ENCODE measurements around the gene UGT1A8. TPM values are rescaled to one million over a fixed set of nuclear protein-coding genes. Genes with fewer than 3 reads are reported as not detected.

Gene UGT1A8
- total RNA-seq, 1 experiment from 2014 or later = not detected

- TF ChIP-seq REST (IDR thresholded peaks at IDR 0.05; ENCODE audit: low read depth) (no peak), EGR1 (IDR thresholded peaks at IDR 0.05; ENCODE audit: low read depth) (no peak), FOSL1 (IDR thresholded peaks at IDR 0.05; ENCODE audit: low read depth) (no peak), YY1 (IDR thresholded peaks at IDR 0.05; ENCODE audit: extremely low read depth, insufficient replicate concordance, low read depth, low read length) (no peak), ZFX (IDR thresholded peaks at IDR 0.05) (no peak), TCF7L2 (IDR thresholded peaks at IDR 0.05; ENCODE audit: borderline replicate concordance, extremely low read depth, insufficient read depth, insufficient read length) (no peak), ELF1 (IDR thresholded peaks at IDR 0.05; ENCODE audit: borderline replicate concordance, low read depth) (no peak), EZH2phosphoT487 (IDR thresholded peaks at IDR 0.05; ENCODE audit: borderline replicate concordance) (no peak), RAD21 (IDR thresholded peaks at IDR 0.05; ENCODE audit: low read depth) (no peak), CBX3 (IDR thresholded peaks at IDR 0.05; ENCODE audit: low read depth) (no peak), POLR2A (IDR thresholded peaks at IDR 0.05; ENCODE audit: borderline replicate concordance, extremely low read depth, insufficient read depth, insufficient read length) (no peak), ATF3 (IDR thresholded peaks at IDR 0.05) (no peak), ZNF274 (IDR thresholded peaks at IDR 0.05; ENCODE audit: low read depth, low read length) (no peak), SIN3A (IDR thresholded peaks at IDR 0.05; ENCODE audit: low read depth) (no peak), EZH2 (IDR thresholded peaks at IDR 0.05) (no peak), MAX (IDR thresholded peaks at IDR 0.05) (no peak)
- TF ChIP-seq, protein P1, sequence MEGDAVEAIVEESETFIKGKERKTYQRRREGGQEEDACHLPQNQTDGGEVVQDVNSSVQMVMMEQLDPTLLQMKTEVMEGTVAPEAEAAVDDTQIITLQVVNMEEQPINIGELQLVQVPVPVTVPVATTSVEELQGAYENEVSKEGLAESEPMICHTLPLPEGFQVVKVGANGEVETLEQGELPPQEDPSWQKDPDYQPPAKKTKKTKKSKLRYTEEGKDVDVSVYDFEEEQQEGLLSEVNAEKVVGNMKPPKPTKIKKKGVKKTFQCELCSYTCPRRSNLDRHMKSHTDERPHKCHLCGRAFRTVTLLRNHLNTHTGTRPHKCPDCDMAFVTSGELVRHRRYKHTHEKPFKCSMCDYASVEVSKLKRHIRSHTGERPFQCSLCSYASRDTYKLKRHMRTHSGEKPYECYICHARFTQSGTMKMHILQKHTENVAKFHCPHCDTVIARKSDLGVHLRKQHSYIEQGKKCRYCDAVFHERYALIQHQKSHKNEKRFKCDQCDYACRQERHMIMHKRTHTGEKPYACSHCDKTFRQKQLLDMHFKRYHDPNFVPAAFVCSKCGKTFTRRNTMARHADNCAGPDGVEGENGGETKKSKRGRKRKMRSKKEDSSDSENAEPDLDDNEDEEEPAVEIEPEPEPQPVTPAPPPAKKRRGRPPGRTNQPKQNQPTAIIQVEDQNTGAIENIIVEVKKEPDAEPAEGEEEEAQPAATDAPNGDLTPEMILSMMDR (IDR thresholded peaks at IDR 0.05 in 2 of 3, conservative IDR thresholded peaks at IDR 0.05 in 1 of 3; ENCODE audit: borderline replicate concordance in 1 of 3, insufficient read depth in 1 of 3, low read depth in 2 of 3, low read length in 2 of 3) = no peak
- TF ChIP-seq, protein P2, sequence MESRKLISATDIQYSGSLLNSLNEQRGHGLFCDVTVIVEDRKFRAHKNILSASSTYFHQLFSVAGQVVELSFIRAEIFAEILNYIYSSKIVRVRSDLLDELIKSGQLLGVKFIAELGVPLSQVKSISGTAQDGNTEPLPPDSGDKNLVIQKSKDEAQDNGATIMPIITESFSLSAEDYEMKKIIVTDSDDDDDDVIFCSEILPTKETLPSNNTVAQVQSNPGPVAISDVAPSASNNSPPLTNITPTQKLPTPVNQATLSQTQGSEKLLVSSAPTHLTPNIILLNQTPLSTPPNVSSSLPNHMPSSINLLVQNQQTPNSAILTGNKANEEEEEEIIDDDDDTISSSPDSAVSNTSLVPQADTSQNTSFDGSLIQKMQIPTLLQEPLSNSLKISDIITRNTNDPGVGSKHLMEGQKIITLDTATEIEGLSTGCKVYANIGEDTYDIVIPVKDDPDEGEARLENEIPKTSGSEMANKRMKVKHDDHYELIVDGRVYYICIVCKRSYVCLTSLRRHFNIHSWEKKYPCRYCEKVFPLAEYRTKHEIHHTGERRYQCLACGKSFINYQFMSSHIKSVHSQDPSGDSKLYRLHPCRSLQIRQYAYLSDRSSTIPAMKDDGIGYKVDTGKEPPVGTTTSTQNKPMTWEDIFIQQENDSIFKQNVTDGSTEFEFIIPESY (IDR thresholded peaks at IDR 0.05; ENCODE audit: extremely low read depth, insufficient replicate concordance, low read length) = no peak
- ChIA-PET RAD21 (ENCODE audit: low non-redundant PET in 1 of 2, low total read pairs in 2 of 2, uncharacterized antibody in 2 of 2, unreplicated experiment in 2 of 2) (no interaction called here), POLR2A (no interaction called here), CTCF (no interaction called here)
- Histone ChIP-seq H3K4me1 (ENCODE audit: control insufficient read depth in 1 of 2, insufficient read depth in 2 of 2, low read length in 2 of 2) (no peaks in the 10 kb centered on the region), H3K9ac (ENCODE audit: low read length) (no peak overlapping the region), H2AFZ (ENCODE audit: low read depth, low read length, poor library complexity, severe bottlenecking) (no peak overlapping the region), H4K20me1 (ENCODE audit: insufficient read depth) (no peaks in the 10 kb centered on the region), H3K9me3 (ENCODE audit: control insufficient read depth in 1 of 2, insufficient read depth in 1 of 2, low read depth in 1 of 2, low read length in 2 of 2) (no peaks in the 10 kb centered on the region), H3K36me3 (ENCODE audit: control insufficient read depth in 1 of 2, insufficient read depth in 2 of 2, low read length in 2 of 2) (no peaks in the 10 kb centered on the region), H3K9me2 (ENCODE audit: insufficient read depth) (no peaks in the 10 kb centered on the region), H3K4me2 (ENCODE audit: low read length) (no peak overlapping the region), H3K27ac (ENCODE audit: low read depth, low read length) (no peak overlapping the region), H3K4me3 (replicated peaks in 1 of 2; ENCODE audit: low read depth in 1 of 2, low read length in 2 of 2) (no peak overlapping the region), H3K79me2 (ENCODE audit: insufficient read depth, low read length) (no peaks in the 10 kb centered on the region), H3K27me3 (ENCODE audit: insufficient read depth, low read length) (peaks cover 1% of the 10 kb centered on the region; the same call in 1 of the 2 replicates)
- no peak for ATAC-seq
- no peak for DNase-seq (ENCODE audit: low read depth, low spot score)
- no TSS peak for BruUV-seq (replicated peaks)
- intact Hi-C loops (cut with micrococcal nuclease) = no loop called here
These were observed 37.1 kb downstream of the UGT1A8 start for GRCh38 chr2:233654501-233654900.
